Caco-2 (cell line): Measurements from ENCODE around the gene HLCS. TPM values are rescaled to one million over a fixed set of nuclear protein-coding genes. Genes with fewer than 3 reads are reported as not detected.

Experiments
- BruUV-seq: library from RNA; stranded (reverse); fragments of 400-500 nt; replicated peaks from 2 replicates; lab custom pipeline; 2021; lab: Mats Ljungman, UMichigan
- CTCF ChIA-PET: fragments of 300-600 bp; sonication (Branson Sonifier 250); formaldehyde crosslinking; loops from one replicate; lab custom pipeline; 2022; ENCODE audit warnings: antibody characterized with exemption; lab: Charles Lee
- POLR2A ChIA-PET: fragments of 300-600 bp; sonication (Branson Sonifier 250); formaldehyde crosslinking; loops from one replicate; lab custom pipeline; 2022; ENCODE audit warnings: antibody characterized with exemption; lab: Charles Lee
- DNase-seq, 2 experiments: peaks; one replicate each; pipeline versions ENCODE4 v3.0.0 to v3.0.0-alpha.2; 2020 to 2022
- H3K27me3 ChIP-seq: replicated peaks from 2 replicates; pipeline ENCODE4 v1.6.0; 2011; ENCODE audit warnings: low read length; ENCODE audit not compliant: control insufficient read depth, insufficient read depth
- H3K36me3 ChIP-seq: 2 replicates; pipeline ENCODE4 v1.5.1; 2011; ENCODE audit warnings: low read length; ENCODE audit not compliant: control insufficient read depth, insufficient read depth
- H3K4me1 ChIP-seq: fragments of 250-450 bp; sonication (Bioruptor Pico); 2 replicates; pipeline ENCODE4 v1.5.1; 2020; ENCODE audit warnings: mild to moderate bottlenecking
- H3K4me3 ChIP-seq: 2 replicates; pipeline ENCODE4 v1.5.1; 2011; ENCODE audit warnings: low read depth, mild to moderate bottlenecking, control low read depth, low read length
- H3K9me3 ChIP-seq: fragments of 250-450 bp; sonication (Bioruptor Pico); 2 replicates; pipeline ENCODE4 v1.5.1; 2020; ENCODE audit warnings: mild to moderate bottlenecking, moderate library complexity
- H3K27ac Mint-ChIP-seq: one replicate; pipeline ENCODE4 v1.8.0; 2022; ENCODE audit warnings: mixed read lengths; ENCODE audit not compliant: unreplicated experiment
- H3K27me3 Mint-ChIP-seq: one replicate; pipeline ENCODE4 v1.8.0; 2022; ENCODE audit warnings: mixed read lengths; ENCODE audit not compliant: insufficient read depth, unreplicated experiment
- H3K36me3 Mint-ChIP-seq: one replicate; pipeline ENCODE4 v1.8.0; 2022; ENCODE audit warnings: mild to moderate bottlenecking, mixed read lengths; ENCODE audit not compliant: insufficient read depth, unreplicated experiment
- H3K4me1 Mint-ChIP-seq: one replicate; pipeline ENCODE4 v1.8.0; 2022; ENCODE audit warnings: low read depth, mixed read lengths; ENCODE audit not compliant: unreplicated experiment
- H3K4me3 Mint-ChIP-seq: one replicate; pipeline ENCODE4 v1.8.0; 2022; ENCODE audit warnings: mild to moderate bottlenecking, moderate library complexity, mixed read lengths; ENCODE audit not compliant: unreplicated experiment
- H3K9me3 Mint-ChIP-seq: one replicate; pipeline ENCODE4 v1.8.0; 2022; ENCODE audit warnings: mixed read lengths; ENCODE audit not compliant: unreplicated experiment
- intact Hi-C: fragments of 100-400 bp; cut with micrococcal nuclease; formaldehyde crosslinking; loops from one replicate; pipeline ENCODE4 v1.10.0; 2022; ENCODE audit not compliant: unreplicated experiment
- total RNA-seq: library from RNA; stranded (reverse); gene quantifications from 2 replicates; pipeline ENCODE4 v1.2.3, GENCODE V29; 2022
- TF ChIP-seq, protein P1 (sequence below), 2 experiments: fragments of 200-600 bp in 1 of 2; IDR thresholded peaks; 1 replicate in 1 of 2; 2 replicates in 1 of 2; pipeline versions ENCODE4 v1.5.1 to v1.8.0; 2011 to 2022; ENCODE audit warnings: antibody characterized with exemption in 1 of 2, control low read depth in 1 of 2, inconsistent platforms in 1 of 2, low read depth in 1 of 2, low read length in 1 of 2, mild to moderate bottlenecking in 1 of 2, moderate library complexity in 1 of 2; ENCODE audit not compliant: insufficient read depth in 1 of 2, severe bottlenecking in 1 of 2, unreplicated experiment in 1 of 2

Gene HLCS
- total RNA-seq, 1 experiment from 2014 or later, result 26.2 TPM

GRCh38 chr21:36889401-36889800 lies 77.1 kb downstream of the HLCS start:
- Mint-ChIP-seq H3K27me3 (no peaks in the 10 kb centered on the region), H3K36me3 (peaks cover 9% of the 10 kb centered on the region), H3K4me3 (no peak overlapping the region), H3K27ac (no peak overlapping the region), H3K4me1 (no peaks in the 10 kb centered on the region), H3K9me3 (peaks cover 2% of the 10 kb centered on the region)
- Histone ChIP-seq H3K4me3 (no peak overlapping the region), H3K9me3 (peaks cover 7% of the 10 kb centered on the region; the same call in 1 of the 2 replicates), H3K27me3 (no peaks in the 10 kb centered on the region), H3K4me1 (peaks cover under 1% of the 10 kb centered on the region; the same call in 1 of the 2 replicates), H3K36me3 (no peaks in the 10 kb centered on the region)
- no peak for DNase-seq
- CTCF ChIA-PET, result interaction anchor here (0.6 kb wide), 1 partner anchor 87 kb away, joined by 3 read pairs; no protein-coding TSS in a partner anchor
- intact Hi-C loops, result no loop called here
- BruUV-seq, result no TSS peak
- TF ChIP-seq, protein P1, sequence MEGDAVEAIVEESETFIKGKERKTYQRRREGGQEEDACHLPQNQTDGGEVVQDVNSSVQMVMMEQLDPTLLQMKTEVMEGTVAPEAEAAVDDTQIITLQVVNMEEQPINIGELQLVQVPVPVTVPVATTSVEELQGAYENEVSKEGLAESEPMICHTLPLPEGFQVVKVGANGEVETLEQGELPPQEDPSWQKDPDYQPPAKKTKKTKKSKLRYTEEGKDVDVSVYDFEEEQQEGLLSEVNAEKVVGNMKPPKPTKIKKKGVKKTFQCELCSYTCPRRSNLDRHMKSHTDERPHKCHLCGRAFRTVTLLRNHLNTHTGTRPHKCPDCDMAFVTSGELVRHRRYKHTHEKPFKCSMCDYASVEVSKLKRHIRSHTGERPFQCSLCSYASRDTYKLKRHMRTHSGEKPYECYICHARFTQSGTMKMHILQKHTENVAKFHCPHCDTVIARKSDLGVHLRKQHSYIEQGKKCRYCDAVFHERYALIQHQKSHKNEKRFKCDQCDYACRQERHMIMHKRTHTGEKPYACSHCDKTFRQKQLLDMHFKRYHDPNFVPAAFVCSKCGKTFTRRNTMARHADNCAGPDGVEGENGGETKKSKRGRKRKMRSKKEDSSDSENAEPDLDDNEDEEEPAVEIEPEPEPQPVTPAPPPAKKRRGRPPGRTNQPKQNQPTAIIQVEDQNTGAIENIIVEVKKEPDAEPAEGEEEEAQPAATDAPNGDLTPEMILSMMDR (IDR thresholded peaks at IDR 0.05; ENCODE audit: insufficient read depth in 1 of 2, low read depth in 1 of 2, low read length in 1 of 2, severe bottlenecking in 1 of 2, unreplicated experiment in 1 of 2), result no peak
- POLR2A ChIA-PET, result no interaction called here

DNA sequence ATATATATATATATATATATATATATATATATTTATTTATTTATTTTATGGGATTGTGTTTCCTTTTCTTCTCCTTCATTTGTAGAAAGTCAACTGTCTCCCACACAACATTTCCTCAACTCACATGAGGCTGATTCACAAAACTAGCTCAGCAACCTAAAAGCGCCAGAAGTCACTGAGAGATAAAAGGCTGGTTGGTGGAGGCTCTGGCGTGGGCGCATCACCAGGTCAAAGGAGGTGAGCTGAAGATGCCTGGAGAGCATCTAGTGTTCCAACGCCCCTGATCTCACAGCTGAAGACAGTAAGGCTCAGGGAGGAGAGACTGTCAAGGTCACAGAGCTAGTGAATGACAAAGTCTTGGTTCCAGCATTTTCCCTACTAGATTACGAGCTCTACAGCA lies 78.0 kb downstream of the HLCS start:
- peaks cover 10% of the 10 kb centered on the region for H3K9me3 Mint-ChIP-seq
- Histone ChIP-seq H3K4me1 (peaks cover 3% of the 10 kb centered on the region; the same call in 1 of the 2 replicates), H3K27me3 (no peaks in the 10 kb centered on the region), H3K9me3 (peaks cover 13% of the 10 kb centered on the region), H3K36me3 (no peaks in the 10 kb centered on the region), H3K4me3 (no peak overlapping the region)
- peaks cover 15% of the 10 kb centered on the region for H3K36me3 Mint-ChIP-seq
- CTCF ChIA-PET, result no interaction called here
- H3K27ac Mint-ChIP-seq, result no peak overlapping the region
- no TSS peak for BruUV-seq
- POLR2A ChIA-PET, result no interaction called here
- no peak for DNase-seq
- H3K27me3 Mint-ChIP-seq, result no peaks in the 10 kb centered on the region
- no peaks in the 10 kb centered on the region for H3K4me1 Mint-ChIP-seq
- intact Hi-C loops, result no loop called here
- H3K4me3 Mint-ChIP-seq, result no peak overlapping the region
- TF ChIP-seq, protein P1 (IDR thresholded peaks at IDR 0.05; ENCODE audit: insufficient read depth in 1 of 2, low read depth in 1 of 2, low read length in 1 of 2, severe bottlenecking in 1 of 2, unreplicated experiment in 1 of 2), result no peak

DNA sequence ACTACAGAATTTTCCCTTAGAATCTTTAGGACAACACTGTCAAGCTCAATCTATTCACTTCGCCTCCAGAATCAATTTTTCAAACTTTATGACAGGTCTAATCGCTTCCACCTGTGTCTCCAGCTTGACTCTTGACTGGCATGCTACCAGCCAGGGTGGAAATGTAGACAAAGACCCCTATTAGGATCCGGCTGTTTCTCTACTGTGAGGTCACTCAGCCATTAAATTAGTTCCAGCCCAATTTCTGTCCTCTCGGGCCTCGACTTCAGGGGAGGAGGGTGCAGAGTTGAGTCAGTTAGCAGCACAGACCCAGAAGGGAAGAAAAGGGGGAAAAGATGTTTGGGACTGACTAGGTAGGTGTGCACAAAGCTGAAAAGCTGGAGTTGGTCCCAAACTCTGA lies 78.5 kb downstream of the HLCS start:
- TF ChIP-seq, protein P1 (IDR thresholded peaks at IDR 0.05; ENCODE audit: insufficient read depth in 1 of 2, low read depth in 1 of 2, low read length in 1 of 2, severe bottlenecking in 1 of 2, unreplicated experiment in 1 of 2), result no peak
- POLR2A ChIA-PET, result no interaction called here
- H3K4me3 Mint-ChIP-seq, result no peak overlapping the region

More for the DNA sequence above, 78.5 kb downstream of the HLCS start:
- Mint-ChIP-seq H3K4me1 (no peaks in the 10 kb centered on the region), H3K36me3 (peaks cover 15% of the 10 kb centered on the region), H3K27me3 (no peaks in the 10 kb centered on the region), H3K9me3 (peaks cover 15% of the 10 kb centered on the region), H3K27ac (no peak overlapping the region)
- Histone ChIP-seq H3K27me3 (no peaks in the 10 kb centered on the region), H3K36me3 (no peaks in the 10 kb centered on the region), H3K4me3 (no peak overlapping the region), H3K4me1 (peaks cover 3% of the 10 kb centered on the region; the same call in 1 of the 2 replicates), H3K9me3 (peaks cover 17% of the 10 kb centered on the region)
- intact Hi-C loops, result no loop called here
- no TSS peak for BruUV-seq
- DNase-seq, result no peak
- CTCF ChIA-PET, result no interaction called here
